Vagina (tissue), 2 donors: ENCODE results near the gene SHMT1. TPM values are rescaled to one million over a fixed set of nuclear protein-coding genes. Genes with fewer than 3 reads are reported as not detected.
"Not testable (repeated sequence)": the region's sequence is repeated elsewhere in the genome, so short reads cannot be mapped to it uniquely, and the experiment has no call there.

ENCODE experiments used
- DNase-seq, 2 donors: peaks; one replicate each; pipeline ENCODE4 v3.0.0-alpha.2; 2017; ENCODE audit errors: extremely low spot score in 2 of 2
- H3K27ac ChIP-seq: fragments of 200-600 bp; sonication (generic); one replicate; pipeline ENCODE4 v1.5.1; 2019
- H3K27me3 ChIP-seq: fragments of 200-600 bp; sonication (generic); one replicate; pipeline ENCODE4 v1.5.1; 2019
- H3K36me3 ChIP-seq, 2 donors: fragments of 200-600 bp; sonication (generic); one replicate each; pipeline ENCODE4 v1.5.1; 2017 to 2019
- H3K4me1 ChIP-seq: fragments of 200-600 bp; sonication (generic); one replicate; pipeline ENCODE4 v1.5.1; 2019
- H3K4me3 ChIP-seq, 2 donors: fragments of 200-600 bp; sonication (generic); 1 replicate in 1 of 2; 2 replicates in 1 of 2; pipeline ENCODE4 v1.5.1; 2016 to 2019
- H3K9me3 ChIP-seq: fragments of 200-600 bp; sonication (generic); one replicate; pipeline ENCODE4 v1.5.1; 2019
- CTCF ChIP-seq, 3 experiments: fragments of 450-650 bp in 2 of 3; fragments of 200-600 bp in 1 of 3; sonication (generic) in 1 of 3; IDR thresholded peaks; one replicate each; pipeline ENCODE4 v1.5.1; 2017 to 2019; ENCODE audit warnings: antibody characterized with exemption in 3 of 3, mild to moderate bottlenecking in 2 of 3, moderate library complexity in 2 of 3
- POLR2A ChIP-seq, 2 donors: fragments of 450-650 bp; IDR thresholded peaks; one replicate each; pipeline ENCODE4 v1.6.1; 2017; ENCODE audit warnings: antibody characterized with exemption in 2 of 2, mild to moderate bottlenecking in 2 of 2, moderate library complexity in 2 of 2
- POLR2AphosphoS5 ChIP-seq, 2 donors: sonication (generic); formaldehyde crosslinking; IDR thresholded peaks; one replicate each; pipeline ENCODE4 v1.9.0; 2017; ENCODE audit warnings: antibody characterized with exemption in 2 of 2, mild to moderate bottlenecking in 2 of 2, low read depth in 1 of 2; ENCODE audit not compliant: insufficient read depth in 1 of 2
- intact Hi-C: fragments of 100-400 bp; cut with DNase I; formaldehyde crosslinking; loops from one replicate; pipeline ENCODE4 v1.15.1; 2023
- total RNA-seq: library from RNA; depleted of rRNA; stranded (reverse); fragments of >200 nt; gene quantifications from one replicate; pipeline ENCODE4 v1.2.3, GENCODE V29; 2016

SHMT1 gene
- total RNA-seq, 1 donor from 2014 or later: 31.4 TPM

DNA sequence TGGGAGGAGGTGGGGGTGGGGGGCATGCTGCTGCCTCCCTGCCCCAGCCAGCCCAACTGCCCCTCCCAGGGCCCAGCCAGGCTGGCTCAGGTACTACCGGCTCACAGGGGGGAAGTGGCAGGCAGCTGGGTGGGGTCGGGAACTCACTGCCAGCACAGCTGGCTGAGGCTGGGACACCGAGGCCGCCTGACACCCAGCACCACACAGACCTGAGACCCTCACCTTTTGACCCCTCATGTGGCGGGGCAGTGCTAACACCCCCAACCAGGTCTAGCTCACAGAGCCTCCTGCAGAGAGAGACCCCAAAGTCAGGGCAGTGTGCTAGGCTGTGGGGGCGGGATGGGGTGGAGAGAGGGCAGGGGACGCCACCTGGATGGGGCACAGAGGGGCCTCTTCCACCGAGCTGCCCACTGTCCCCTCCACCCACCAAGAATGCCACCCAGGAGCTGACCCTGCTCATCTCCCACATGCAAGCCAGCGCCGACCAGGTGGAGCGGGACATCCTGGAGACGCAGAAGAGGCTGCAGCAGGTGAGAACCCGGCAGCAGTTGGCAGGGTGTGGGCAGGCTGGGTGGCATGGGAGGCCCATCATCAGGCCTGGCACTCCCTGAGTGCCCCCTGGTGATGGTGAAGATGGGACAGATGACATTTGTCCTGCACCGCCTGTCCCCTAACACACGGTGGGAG, 17.3 kb upstream of the SHMT1 start:
- no peaks in the 10 kb centered on the region for H3K9me3 ChIP-seq
- DNase-seq: no peak
- H3K36me3 ChIP-seq: no peaks in the 10 kb centered on the region
- no peak overlapping the region for H3K4me3 ChIP-seq
- H3K4me1 ChIP-seq: peaks cover 11% of the 10 kb centered on the region
- no peaks in the 10 kb centered on the region for H3K27me3 ChIP-seq
- no peak overlapping the region for H3K27ac ChIP-seq
- intact Hi-C loops: no loop called here
- no peak for TF ChIP-seq POLR2A (IDR thresholded peaks at IDR 0.05)
- no peak for TF ChIP-seq CTCF (IDR thresholded peaks at IDR 0.05)
- TF ChIP-seq POLR2AphosphoS5 (IDR thresholded peaks at IDR 0.05; ENCODE audit: insufficient read depth in 1 of 2, low read depth in 1 of 2): no peak

- TF ChIP-seq CTCF (IDR thresholded peaks at IDR 0.05): no peak
- TF ChIP-seq POLR2AphosphoS5 (IDR thresholded peaks at IDR 0.05; ENCODE audit: insufficient read depth in 1 of 2, low read depth in 1 of 2): no peak
- TF ChIP-seq POLR2A (IDR thresholded peaks at IDR 0.05): no peak
- H3K4me1 ChIP-seq: peaks cover 11% of the 10 kb centered on the region
- no peak for DNase-seq
- intact Hi-C loops: no loop called here
- H3K27ac ChIP-seq: no peak overlapping the region
- H3K9me3 ChIP-seq: no peaks in the 10 kb centered on the region
- H3K27me3 ChIP-seq: no peaks in the 10 kb centered on the region
- no peaks in the 10 kb centered on the region for H3K36me3 ChIP-seq
- no peak overlapping the region for H3K4me3 ChIP-seq
These were observed 16.1 kb upstream of the SHMT1 start for GRCh38 chr17:18379246-18380146.

- H3K4me3 ChIP-seq: peak overlapping the region in 1 of 2 donors; percentile 44
- H3K27me3 ChIP-seq, intact Hi-C loops, H3K9me3 ChIP-seq, H3K36me3 ChIP-seq, DNase-seq: not testable (repeated sequence)
- peaks cover 11% of the 10 kb centered on the region for H3K4me1 ChIP-seq
- peak overlapping the region; percentile 86 for H3K27ac ChIP-seq
These were observed 15.3 kb upstream of the SHMT1 start for GRCh38 chr17:18378614-18379013.

DNA sequence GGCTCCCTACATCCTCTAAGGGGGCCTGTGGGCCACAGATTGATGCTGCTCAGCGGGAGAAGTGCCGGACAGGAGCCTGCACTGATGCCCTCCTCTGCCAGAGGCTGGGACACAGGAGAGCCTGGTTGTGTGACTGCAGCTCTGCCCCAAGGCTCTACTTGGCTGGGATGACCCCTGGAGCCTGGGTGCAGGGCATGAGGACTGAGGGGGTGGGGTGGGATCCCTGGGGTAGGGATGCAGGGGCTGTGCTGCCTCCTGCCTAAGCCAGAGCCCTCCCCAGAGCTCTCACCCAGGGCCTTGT, 14.8 kb upstream of the SHMT1 start:
- no peaks in the 10 kb centered on the region for H3K27me3 ChIP-seq
- intact Hi-C loops: no loop called here
- no peaks in the 10 kb centered on the region for H3K36me3 ChIP-seq
- no peak for TF ChIP-seq POLR2A (IDR thresholded peaks at IDR 0.05)
- no peak for TF ChIP-seq CTCF (IDR thresholded peaks at IDR 0.05)
- no peak for TF ChIP-seq POLR2AphosphoS5 (IDR thresholded peaks at IDR 0.05; ENCODE audit: insufficient read depth in 1 of 2, low read depth in 1 of 2)
- H3K27ac ChIP-seq: peak overlapping the region; percentile 86
- DNase-seq: no peak
- H3K4me1 ChIP-seq: peaks cover 11% of the 10 kb centered on the region
- H3K9me3 ChIP-seq: no peaks in the 10 kb centered on the region
- H3K4me3 ChIP-seq: peak overlapping the region in 1 of 2 donors; percentile 44

GRCh38 chr17:18377437-18378204, 14.3 kb upstream of the SHMT1 start, which contains the start of gene EVPLL:
TSS of gene EVPLL (plus strand) at chr17:18377778. CDS start at chr17:18380938, 3,160 bp downstream.
- Histone ChIP-seq H3K27me3 (no peaks in the 10 kb centered on the region), H3K27ac (peak within 1 kb of the TSS; percentile 86), H3K9me3 (no peaks in the 10 kb centered on the region), H3K4me1 (peaks cover 11% of the 10 kb centered on the region), H3K36me3 (no peaks in the 10 kb centered on the region), H3K4me3 (peak within 1 kb of the TSS in 1 of 2 donors; percentile 44)
- intact Hi-C loops: no loop called here
- DNase-seq: no peak
- TF ChIP-seq POLR2A (IDR thresholded peaks at IDR 0.05): no peak
- no peak for TF ChIP-seq CTCF (IDR thresholded peaks at IDR 0.05)
- peak; percentile 36 to 78 for TF ChIP-seq POLR2AphosphoS5 (IDR thresholded peaks at IDR 0.05; ENCODE audit: insufficient read depth in 1 of 2, low read depth in 1 of 2)
